ENCODE results near the gene FEZ2.
"Not testable (repeated sequence)": the region's sequence is repeated elsewhere in the genome, so short reads cannot be mapped to it uniquely, and the experiment has no call there.

Gene FEZ2

GRCh38 chr2:36597532-36598377 lies at the start of gene FEZ2:
FEZ2 (minus strand) TSS chr2:36598168; CDS start chr2:36598142, 26 bp downstream.
- DNase-seq (ENCODE audit: low read depth), result peak; percentile 33

GRCh38 chr2:36634981-36635597 lies 37.1 kb upstream of the FEZ2 start:
- no peak for DNase-seq (ENCODE audit: low read depth)

- no peak for DNase-seq (ENCODE audit: low read depth)
These were observed 35.6 kb upstream of the FEZ2 start for GRCh38 chr2:36633470-36634092.

GRCh38 chr2:36626756-36627155 lies 28.8 kb upstream of the FEZ2 start:
- DNase-seq (ENCODE audit: low read depth), result no peak

- no peak for DNase-seq (ENCODE audit: low read depth)
These were observed 28.1 kb upstream of the FEZ2 start for GRCh38 chr2:36626071-36626470.

GRCh38 chr2:36625304-36625703 lies 27.3 kb upstream of the FEZ2 start:
- no peak for DNase-seq (ENCODE audit: low read depth)

- DNase-seq (ENCODE audit: low read depth), result no peak
These were observed 22.4 kb upstream of the FEZ2 start for GRCh38 chr2:36620321-36620720.

GRCh38 chr2:36618381-36618780 lies 20.4 kb upstream of the FEZ2 start:
- no peak for DNase-seq (ENCODE audit: low read depth)

- no peak for DNase-seq (ENCODE audit: low read depth)
These were observed 19.0 kb upstream of the FEZ2 start for GRCh38 chr2:36616947-36617346.

- DNase-seq (ENCODE audit: low read depth), result no peak
These were observed 17.3 kb upstream of the FEZ2 start for GRCh38 chr2:36615222-36615621.

- DNase-seq (ENCODE audit: low read depth), result no peak
These were observed 15.8 kb upstream of the FEZ2 start for GRCh38 chr2:36613801-36614200.

- DNase-seq (ENCODE audit: low read depth), result no peak
These were observed 13.5 kb upstream of the FEZ2 start for GRCh38 chr2:36611316-36611990.

- DNase-seq (ENCODE audit: low read depth), result no peak
These were observed 11.5 kb upstream of the FEZ2 start for GRCh38 chr2:36609507-36609906.

GRCh38 chr2:36607947-36608346 lies 10.0 kb upstream of the FEZ2 start:
- no peak for DNase-seq (ENCODE audit: low read depth)

- DNase-seq (ENCODE audit: low read depth), result no peak
These were observed 9.0 kb upstream of the FEZ2 start for GRCh38 chr2:36606925-36607324.

GRCh38 chr2:36605273-36605672 lies 7.3 kb upstream of the FEZ2 start:
- DNase-seq (ENCODE audit: low read depth), result no peak

- not testable (repeated sequence) for DNase-seq (ENCODE audit: low read depth)
These were observed 5.7 kb upstream of the FEZ2 start for GRCh38 chr2:36603629-36604028.

GRCh38 chr2:36597003-36597531 lies 901 bp downstream of the FEZ2 start:
- no peak for DNase-seq (ENCODE audit: low read depth)

GRCh38 chr2:36596397-36596796 lies 1.6 kb downstream of the FEZ2 start:
- no peak for DNase-seq (ENCODE audit: low read depth)

GRCh38 chr2:36594849-36595248 lies 3.1 kb downstream of the FEZ2 start:
- DNase-seq (ENCODE audit: low read depth), result no peak

- no peak for DNase-seq (ENCODE audit: low read depth)
These were observed 8.7 kb downstream of the FEZ2 start for GRCh38 chr2:36589230-36589630.

GRCh38 chr2:36587556-36587955 lies 10.4 kb downstream of the FEZ2 start:
- DNase-seq (ENCODE audit: low read depth), result no peak
